ENCODE data around the gene FAM110D.

Gene FAM110D

DNA sequence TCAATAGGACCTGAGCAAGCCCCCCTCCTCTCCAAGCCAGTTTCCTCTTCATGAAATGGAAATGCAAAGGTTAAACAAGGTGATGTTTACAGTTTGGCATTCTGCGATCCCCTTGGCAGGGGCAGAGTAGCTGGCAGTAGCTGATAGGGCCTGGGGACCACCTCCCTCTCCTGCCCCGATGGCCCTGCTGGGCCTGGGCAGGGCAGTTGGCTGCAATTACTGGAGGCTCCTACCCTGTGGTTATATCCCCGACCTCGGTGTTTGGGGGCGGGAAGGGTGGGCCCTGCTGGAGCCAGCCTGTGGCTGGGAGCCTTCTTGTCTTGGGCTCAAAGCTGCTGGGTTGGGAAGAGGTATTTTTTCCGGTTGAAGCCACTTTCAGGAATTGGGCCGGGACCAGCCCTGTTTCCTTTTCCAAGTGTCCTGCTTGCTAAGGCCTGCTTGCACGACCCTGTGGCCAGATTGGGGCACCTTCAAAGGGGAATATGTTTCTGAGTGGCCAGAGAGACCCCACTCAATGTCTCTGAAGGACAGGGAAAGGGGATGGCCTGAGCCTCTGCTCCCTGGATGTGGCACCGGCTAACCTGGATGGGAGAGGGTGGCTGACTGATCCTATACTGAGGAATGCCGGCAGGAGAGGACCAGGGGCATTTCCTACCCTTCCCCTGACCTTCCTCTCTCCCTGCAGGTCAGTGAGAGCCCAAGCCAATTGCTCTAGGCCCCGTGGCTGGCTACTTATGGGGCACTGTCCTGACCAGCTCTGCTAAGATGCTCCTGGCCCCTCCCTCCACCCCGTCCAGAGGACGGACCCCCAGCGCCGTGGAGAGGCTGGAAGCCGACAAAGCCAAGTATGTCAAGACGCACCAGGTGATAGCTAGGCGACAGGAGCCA lies 1.9 kb downstream of the FAM110D start:
- in situ Hi-C loops (cut with MboI; ENCODE audit: low sequenced_read_pairs): no loop called here

DNA sequence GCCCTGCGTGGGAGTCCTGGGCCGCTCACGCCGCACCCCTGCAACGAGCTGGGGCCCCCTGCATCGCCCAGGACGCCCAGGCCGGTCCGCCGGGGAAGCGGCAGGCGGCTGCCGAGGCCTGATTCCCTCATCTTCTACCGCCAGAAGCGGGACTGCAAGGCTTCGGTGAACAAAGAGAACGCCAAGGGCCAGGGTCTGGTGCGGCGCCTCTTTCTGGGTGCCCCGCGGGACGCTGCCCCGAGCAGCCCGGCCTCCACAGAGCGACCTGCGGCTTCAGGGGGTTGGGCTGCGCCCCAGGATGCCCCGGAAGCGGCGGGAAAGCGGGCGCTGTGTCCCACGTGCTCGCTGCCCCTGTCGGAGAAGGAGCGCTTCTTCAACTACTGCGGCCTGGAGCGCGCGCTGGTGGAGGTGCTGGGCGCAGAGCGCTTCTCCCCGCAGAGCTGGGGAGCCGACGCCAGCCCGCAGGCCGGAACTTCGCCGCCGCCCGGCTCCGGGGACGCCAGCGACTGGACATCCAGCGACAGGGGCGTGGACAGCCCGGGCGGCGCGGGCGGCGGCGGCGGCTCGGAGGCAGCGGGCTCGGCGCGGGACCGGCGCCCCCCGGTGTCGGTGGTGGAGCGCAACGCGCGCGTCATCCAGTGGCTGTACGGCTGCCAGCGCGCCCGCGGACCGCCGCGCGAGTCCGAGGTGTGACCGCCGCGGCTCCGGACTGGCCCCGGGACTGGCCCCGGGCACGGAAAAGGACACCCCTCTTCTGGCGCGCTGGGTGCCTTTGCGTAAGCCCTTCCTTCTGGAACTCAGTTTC lies 2.7 kb downstream of the FAM110D start:
- in situ Hi-C loops (cut with MboI; ENCODE audit: low sequenced_read_pairs): no loop called here

DNA sequence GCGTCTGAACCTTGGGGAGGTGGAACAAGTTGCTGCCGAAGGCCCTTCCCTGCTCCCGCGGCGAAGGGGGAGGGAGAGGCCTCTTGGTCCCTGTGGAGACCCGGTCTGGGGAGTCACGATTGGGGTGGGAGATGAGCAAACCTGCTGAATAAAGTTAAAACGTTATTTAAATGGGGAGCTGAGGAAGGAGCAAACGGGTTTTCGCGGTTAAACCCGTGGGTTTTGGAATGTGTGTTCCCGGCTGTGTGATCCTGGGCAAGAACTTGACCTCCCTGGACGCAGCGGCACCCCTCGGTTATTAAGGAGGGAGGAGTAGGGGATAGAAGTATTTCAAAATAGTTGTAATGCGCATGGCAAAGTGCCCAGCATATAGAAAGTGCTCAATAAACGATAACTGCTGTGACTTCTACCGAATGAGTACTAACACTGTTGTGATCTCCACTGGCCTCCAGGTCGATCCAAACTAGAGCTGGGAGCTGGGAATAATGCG lies 3.4 kb downstream of the FAM110D start:
- in situ Hi-C loops (cut with MboI; ENCODE audit: low sequenced_read_pairs): no loop called here

DNA sequence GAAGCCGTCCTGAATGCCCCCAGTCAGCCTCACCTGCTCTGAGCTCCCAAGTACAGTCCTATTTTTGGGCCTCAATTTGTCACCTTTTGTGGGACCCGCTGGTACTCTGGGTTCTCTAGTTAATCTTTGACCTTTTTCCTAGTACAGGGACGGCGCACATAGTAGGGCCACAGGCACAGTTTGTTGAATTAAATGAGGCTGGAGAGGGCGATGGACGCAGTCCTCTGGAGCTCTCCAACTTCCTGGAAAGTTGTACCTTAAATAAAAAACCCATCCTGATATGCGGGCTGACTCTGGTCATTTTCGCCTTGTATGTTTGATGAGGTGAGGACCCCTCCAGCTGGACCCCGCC lies 4.8 kb downstream of the FAM110D start:
- in situ Hi-C loops (cut with MboI; ENCODE audit: low sequenced_read_pairs): no loop called here

DNA sequence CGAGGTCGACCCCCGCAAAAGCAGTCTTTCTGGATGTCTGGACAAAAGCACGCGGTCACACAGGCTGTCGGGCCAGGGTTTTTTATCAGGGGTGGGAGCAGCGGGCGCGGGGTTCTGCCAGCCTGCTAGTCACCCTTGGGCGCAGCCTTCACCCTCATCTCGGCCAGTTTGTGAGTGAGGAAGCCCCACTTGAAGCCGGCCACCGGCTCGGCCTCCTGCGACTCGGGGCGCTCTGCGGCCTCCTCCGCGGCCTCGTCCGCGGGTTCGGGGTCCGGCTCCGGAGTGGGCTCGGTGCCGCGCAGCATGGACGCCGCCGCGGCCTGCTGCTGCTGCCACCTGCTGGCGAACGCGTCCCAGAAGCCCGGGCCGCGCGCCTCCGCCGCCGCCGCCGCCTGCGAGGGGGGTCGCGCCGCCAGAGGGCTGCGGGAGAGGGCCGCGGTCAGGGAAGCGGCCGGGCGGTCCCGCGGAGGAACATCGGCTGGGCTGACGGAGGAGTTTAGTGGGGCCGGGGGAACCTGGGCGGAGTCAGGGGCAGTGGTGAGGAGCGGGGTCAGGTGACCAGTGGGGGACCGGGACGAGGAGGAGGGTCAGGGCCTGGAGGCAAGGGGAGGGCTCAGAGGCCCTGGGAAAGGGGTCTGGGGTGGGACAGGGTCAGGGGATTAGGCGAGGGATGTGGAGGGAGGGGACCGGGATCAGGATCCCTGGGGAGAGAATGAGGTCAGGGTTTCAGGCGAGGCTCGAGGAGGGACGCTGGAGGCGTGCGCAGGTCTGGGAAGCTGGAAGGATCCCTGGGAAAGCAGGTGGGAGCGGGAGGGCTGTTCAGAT lies 5.4 kb downstream of the FAM110D start:
- in situ Hi-C loops (cut with MboI; ENCODE audit: low sequenced_read_pairs): no loop called here

DNA sequence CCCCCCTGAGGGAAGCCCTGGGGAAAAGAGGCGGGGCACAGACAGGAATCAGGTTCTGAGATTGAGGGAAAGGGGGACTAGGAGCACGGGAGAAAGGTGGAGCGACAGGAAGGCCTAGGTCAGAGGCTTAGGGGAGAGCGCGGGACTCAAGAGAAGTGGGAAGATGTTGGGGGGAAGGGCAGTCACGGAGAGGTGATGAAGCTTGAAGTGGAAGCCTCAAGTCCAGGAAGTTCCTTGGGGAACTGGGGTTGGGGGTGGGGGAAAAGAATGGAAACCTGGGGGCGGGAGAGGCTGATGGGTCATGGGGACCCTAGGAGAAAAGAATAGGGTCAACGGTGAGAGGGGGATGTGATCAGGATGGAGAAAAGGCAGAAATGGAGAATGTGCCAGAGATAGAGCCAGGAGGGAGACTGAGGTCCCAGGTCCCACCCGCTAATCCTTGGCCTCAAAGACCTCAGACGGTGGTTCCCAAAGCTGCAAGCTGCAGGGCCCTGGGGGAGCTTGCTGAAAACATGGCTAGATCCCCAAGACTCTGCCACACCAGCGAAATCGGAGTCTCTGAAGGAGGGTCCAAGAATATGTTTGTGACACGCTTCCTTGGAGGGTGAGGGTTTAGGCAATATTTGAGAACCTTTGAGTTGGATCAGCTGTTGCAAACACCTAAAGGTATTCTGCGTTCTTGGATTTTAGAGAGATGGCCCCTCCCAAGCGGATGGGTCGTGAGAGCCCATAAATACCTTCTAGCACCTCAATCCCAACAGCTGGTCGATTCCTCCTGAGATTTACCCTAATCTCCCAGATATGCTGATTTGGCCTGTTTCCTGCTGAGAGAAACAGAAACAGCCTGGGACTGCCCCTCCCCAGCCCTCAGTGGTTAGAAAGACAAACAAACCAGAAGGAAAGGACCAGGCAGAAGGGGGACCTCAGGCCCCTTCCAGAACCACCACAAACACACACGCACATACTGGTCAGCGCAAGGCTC lies 6.3 kb downstream of the FAM110D start:
- in situ Hi-C loops (cut with MboI; ENCODE audit: low sequenced_read_pairs): no loop called here

DNA sequence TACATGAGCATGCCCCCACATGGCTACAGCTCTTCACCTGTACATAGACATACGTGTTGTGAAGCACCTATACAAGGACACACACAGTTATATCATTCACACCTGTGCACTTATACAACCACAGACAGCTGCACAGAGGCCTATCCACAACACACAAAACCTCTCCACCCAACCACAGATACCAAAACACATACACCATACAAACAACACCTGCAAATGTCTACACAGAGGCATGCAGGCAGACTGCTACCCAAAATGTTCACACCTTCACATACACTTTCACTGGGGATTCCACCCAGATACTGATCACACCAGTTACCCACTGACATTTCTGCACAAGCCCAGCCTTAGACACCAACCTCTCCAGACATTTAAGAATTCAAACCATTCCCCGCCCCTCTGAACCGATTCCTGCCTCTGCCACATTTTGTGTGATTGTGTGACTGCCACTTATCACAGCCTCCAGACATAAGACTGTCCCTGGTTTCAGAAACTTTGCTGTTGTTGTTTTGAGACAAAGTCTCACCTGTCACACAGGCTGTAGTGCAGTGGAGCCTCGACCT lies 7.9 kb downstream of the FAM110D start:
- in situ Hi-C loops (cut with MboI; ENCODE audit: low sequenced_read_pairs): no loop called here

DNA sequence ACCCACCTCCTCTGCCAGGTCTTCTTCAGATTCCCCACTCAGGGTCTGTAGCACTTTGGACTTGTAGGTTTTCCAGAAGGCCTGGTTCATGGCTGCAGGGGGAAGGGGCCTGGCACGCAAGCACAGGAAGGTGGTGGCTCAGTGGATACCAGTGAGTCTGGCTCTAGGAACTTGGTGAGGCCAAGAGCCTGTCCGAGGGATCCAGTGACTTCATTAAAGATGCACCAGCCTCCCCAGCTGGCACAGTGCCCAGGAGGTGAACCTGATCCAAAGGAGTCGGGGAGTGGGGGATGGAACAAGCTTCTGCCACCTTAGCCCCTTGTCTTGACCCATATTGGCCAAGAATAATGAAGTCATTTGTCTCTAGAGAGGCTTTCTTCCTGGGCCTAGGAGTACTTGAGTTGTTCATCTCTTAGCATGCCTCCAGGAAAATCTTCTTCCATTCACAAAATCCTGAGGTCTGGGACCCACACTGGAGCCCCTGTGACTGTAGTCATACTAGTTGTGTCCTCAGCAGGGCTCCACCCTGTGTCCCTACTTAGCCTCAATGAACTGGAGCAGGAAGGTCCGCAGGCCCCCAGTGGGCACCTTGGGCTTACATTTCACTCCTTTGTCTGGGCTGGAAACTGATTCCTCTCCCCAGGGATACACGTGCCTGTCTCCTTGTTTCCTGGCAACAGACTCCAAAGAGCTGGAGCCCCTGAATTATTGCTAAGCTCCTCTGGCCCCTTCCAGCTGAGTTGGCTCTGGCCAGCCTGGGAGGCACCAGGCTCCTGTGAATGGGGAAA lies 9.7 kb downstream of the FAM110D start, which contains the start of gene C1orf232:
TSS of gene C1orf232 (minus strand) at position 554 of the 788 bp plus-strand sequence. CDS start at position 90, 464 bp downstream.
- in situ Hi-C loops (cut with MboI; ENCODE audit: low sequenced_read_pairs): no loop called here

DNA sequence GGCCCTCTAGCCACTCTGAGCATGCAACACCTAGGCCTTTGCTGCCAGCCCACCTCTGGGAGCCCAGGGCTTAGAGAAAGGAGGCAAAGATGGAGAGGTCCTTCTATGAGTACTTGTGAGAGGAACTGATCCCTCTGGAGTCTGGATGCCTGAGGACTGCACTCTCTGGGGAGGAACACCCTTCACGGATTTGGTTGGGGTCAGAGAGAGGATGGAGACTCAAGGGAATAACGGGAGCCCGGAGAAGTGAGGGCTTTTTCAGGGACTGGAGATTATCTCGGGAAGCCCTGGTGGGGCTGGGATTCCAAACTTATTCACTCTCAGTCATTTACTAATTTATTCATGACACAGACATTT lies 10.3 kb downstream of the FAM110D start:
- in situ Hi-C loops (cut with MboI; ENCODE audit: low sequenced_read_pairs): no loop called here

DNA sequence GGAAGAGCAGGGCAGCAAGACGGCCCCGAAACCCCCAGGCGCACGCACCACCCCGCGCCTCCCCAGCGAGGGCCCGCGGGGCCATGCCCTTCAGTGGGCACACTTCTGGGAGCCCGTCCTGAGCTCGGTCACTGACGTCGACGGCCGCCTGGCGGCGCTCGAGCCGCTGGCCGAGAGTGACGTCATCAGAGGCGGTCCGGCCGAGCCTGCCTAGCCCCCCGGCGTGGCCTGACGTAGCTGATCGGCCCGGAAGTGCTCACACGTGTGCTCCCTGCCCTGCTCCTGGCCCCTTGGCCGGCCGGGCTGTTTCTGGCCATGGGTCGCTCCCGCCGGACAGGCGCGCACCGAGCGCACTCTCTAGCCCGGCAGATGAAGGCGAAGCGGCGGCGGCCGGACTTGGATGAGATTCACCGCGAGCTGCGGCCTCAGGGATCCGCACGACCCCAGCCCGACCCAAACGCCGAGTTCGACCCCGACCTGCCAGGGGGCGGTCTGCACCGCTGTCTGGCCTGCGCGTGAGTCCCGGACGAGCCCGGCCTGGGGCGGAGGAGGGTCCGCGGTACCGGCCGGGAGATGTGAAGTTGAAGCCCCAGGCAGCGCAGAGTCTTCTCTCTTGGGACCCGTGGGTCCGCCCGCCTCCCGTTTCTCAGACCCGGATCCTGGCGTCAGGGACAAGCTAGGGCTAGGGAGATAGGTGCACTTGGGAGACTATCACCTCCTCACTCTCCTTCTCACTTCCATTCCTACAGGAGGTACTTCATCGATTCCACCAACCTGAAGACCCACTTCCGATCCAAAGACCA lies 11.0 kb downstream of the FAM110D start, which contains the start of gene ZNF593:
TSS of gene ZNF593 (plus strand) at position 240 of the 803 bp plus-strand sequence. CDS start at position 316, 76 bp downstream.
- in situ Hi-C loops (cut with MboI; ENCODE audit: low sequenced_read_pairs): no loop called here

DNA sequence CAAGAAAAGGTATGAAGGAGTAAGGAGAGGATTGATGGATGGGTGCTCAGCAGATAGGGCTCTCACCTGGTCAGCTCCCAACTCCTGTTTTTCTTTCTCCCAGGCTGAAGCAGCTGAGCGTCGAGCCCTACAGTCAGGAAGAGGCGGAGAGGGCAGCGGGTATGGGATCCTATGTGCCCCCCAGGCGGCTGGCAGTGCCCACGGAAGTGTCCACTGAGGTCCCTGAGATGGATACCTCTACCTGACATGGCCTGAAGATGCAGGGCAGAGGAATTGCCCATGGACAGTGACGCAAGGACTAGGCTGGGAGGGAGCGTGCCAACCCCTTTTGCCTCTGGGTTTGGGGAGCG lies 11.6 kb downstream of the FAM110D start:
- in situ Hi-C loops (cut with MboI; ENCODE audit: low sequenced_read_pairs): no loop called here

DNA sequence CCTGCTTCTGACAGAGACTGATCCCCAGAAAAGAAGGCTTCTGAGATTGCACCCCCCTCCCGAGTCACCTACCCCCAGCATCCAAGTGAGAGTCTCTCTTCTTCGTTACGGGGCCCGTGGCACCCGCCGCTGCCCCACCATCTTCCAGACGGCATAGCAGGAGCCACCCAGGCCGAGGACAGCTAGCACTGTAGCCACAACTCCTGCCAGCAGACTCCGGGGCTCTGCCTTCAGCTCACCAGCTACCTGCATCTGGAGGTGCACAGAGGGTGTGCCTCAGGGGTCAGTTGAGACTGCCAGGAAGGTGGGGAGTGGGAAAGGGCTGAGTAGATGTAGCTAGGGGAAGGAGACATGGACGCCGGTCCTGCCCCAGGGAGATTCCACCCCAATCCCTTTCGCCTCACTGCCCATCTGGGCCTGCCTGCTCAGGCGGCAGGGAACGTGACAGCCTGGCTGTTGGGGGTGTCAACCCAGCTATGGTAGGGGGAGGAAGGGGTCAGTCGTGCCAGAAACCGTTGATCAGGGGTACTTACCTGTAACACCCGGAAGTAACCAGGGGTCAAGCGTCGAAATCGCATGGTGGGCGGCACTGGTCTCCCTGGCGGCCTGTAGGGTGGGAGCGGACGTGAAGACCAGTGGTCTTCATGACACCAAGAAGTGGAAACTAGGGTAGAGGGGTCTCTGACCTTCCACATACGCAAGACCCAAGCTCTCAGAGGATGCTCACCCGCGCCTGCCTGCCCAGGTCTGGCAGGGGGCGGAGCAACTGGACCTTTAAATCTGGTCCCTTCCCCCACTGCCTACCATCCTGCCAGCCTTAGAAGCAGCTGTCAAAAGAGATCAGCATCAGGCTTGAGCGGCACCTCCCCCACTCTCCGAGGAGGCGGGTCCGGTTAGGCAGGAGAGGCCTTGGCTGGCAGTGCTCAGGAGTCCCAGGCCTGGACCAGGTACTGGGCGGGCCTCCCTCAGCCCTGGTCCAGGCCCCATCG lies 12.5 kb downstream of the FAM110D start, which contains the start of gene ZNF593OS:
TSS of gene ZNF593OS (minus strand) at position 749 of the 989 bp plus-strand sequence. CDS start at position 578, 171 bp downstream.
- in situ Hi-C loops (cut with MboI; ENCODE audit: low sequenced_read_pairs): no loop called here

DNA sequence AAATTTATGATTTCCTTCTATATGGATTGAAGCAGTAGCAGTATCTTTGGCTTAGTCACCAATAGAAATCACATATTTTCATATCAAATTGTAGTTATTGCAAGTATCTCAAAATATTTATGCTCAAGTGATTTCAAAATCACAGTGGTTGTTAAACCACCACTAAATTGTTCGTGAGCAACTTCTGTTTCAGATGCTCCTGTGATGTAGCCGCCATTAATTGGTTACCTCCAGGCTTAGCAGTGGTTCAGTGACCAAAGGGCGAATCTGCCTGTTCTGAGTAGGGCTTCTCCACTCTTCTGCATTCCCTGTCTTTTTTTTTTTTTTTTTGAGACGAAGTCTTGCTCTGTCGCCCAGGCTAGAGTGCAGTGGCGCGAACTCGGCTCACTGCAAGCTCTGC lies 16.5 kb downstream of the FAM110D start:
- in situ Hi-C loops (cut with MboI; ENCODE audit: low sequenced_read_pairs): no loop called here

DNA sequence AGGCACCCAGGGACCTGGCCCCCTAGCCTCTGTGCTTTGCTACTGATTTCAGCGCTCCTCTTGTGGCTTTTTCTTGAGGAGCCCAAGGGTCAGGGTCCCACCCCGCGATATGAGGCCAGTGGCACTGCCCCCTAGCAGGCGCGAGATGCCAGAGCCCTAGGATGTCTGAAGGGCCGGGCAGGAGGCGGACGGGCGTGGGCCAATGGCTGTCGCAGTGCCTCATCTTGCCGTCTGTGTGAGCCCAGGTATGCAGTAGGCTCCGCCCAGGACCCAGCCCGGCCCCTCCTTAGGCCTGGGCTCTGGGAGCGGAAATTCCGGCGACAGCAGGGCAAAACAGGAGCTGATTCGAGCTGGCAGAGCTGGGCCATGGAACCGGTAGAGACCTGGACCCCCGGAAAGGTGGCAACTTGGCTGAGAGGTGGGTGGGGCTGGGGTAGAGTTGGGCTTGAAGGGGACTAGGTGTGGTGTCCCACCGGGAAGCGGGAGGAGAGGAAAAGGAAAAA lies 18.4 kb downstream of the FAM110D start, which contains the start of gene CNKSR1:
TSS of gene CNKSR1 (plus strand) at position 310 of the 503 bp plus-strand sequence. CDS start at position 367, 57 bp downstream.
- in situ Hi-C loops (cut with MboI; ENCODE audit: low sequenced_read_pairs): no loop called here

DNA sequence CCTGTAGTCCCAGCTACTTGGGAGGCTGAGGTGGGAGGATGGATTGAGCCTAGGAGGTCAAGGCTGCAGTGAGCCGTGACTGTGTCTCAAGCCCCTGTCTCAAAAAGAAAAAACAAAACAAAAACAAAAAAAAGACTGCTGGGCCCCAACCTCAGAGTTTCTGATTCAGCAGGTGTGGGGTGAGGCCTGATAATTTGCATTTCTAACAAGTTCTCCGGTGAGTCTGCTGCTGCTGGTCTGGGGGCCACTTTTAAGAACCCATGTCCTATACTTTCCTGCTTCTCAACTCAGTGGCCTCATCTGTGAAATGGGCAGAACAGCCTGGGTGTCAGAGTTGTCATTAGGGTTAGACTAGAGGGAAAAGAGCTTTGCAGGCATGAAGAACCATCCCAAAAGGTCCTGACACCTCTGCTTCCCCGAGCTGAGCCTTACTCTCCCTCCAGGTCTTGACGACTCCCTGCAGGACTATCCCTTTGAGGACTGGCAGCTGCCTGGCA lies 21.2 kb downstream of the FAM110D start:
- in situ Hi-C loops (cut with MboI; ENCODE audit: low sequenced_read_pairs): no loop called here
